Measurements from ENCODE around the gene SCAF4. TPM values are rescaled to one million over a fixed set of nuclear protein-coding genes. Genes with fewer than 3 reads are reported as not detected.

SCAF4 gene
- total and polyA plus RNA-seq, 9 of the 15 experiments (the other 6 are each of a cell fraction or from before 2014, with no cell fraction given) = 2.3 to 55.7 (median 17.2) TPM

DNA sequence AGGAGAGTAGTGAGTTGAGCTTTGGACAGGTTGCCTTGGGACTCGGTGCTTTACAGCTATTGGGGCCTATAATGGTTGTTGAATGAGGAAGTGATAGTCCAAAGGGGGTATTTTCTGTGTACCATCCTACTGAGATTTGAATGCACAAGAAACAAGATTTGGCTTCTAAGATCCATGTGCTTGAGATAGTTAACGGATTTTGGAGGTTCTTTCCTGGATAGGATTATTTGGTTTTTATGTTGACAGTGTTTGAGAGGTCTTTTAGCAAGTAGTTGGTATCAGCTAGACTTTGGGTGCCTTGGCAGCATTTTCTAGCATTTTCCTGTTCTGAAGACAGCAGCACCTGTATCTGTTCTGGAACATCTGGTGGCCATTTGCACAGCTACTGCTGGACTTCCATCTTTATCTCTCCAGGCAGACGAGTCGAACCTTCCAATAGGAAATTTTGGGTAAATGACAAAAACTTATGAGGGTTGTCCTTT lies 3.6 kb upstream of the SCAF4 start (continued):
- TF ChIP-seq GTF2E2 (tag; IDR thresholded peaks at IDR 0.05) (no peak), KAT8 (IDR thresholded peaks at IDR 0.05; ENCODE audit: low read depth) (no peak), ZC3H8 (IDR thresholded peaks at IDR 0.05) (no peak), SPI1 (IDR thresholded peaks at IDR 0.05; ENCODE audit: borderline replicate concordance, low read depth, low read length) (peak; percentile 75), SIN3B (IDR thresholded peaks at IDR 0.05; ENCODE audit: low read depth) (no peak), ATF1 (CRISPR knock-in tag; IDR thresholded peaks at IDR 0.05) (no peak), ATF1 (tag; IDR thresholded peaks at IDR 0.05) (peak; percentile 27; the same call in 1 of the 2 replicates), ZNF175 (CRISPR knock-in tag; IDR thresholded peaks at IDR 0.05; ENCODE audit: low read depth) (peak; percentile 36; the same call in 1 of the 2 replicates), GABPB2 (CRISPR knock-in tag; conservative IDR thresholded peaks at IDR 0.05) (no peak), ZNF165 (CRISPR knock-in tag; IDR thresholded peaks at IDR 0.05; ENCODE audit: borderline replicate concordance) (no peak), MYC (IDR thresholded peaks at IDR 0.05; ENCODE audit: low read depth, low read length) (0 out of 2 replicates have a peak, but pooled peaks have one; percentile 18), MYC (CRISPR knock-in tag; IDR thresholded peaks at IDR 0.05; ENCODE audit: borderline replicate concordance, low read depth) (no peak)
- TF ChIP-seq, protein P1, sequence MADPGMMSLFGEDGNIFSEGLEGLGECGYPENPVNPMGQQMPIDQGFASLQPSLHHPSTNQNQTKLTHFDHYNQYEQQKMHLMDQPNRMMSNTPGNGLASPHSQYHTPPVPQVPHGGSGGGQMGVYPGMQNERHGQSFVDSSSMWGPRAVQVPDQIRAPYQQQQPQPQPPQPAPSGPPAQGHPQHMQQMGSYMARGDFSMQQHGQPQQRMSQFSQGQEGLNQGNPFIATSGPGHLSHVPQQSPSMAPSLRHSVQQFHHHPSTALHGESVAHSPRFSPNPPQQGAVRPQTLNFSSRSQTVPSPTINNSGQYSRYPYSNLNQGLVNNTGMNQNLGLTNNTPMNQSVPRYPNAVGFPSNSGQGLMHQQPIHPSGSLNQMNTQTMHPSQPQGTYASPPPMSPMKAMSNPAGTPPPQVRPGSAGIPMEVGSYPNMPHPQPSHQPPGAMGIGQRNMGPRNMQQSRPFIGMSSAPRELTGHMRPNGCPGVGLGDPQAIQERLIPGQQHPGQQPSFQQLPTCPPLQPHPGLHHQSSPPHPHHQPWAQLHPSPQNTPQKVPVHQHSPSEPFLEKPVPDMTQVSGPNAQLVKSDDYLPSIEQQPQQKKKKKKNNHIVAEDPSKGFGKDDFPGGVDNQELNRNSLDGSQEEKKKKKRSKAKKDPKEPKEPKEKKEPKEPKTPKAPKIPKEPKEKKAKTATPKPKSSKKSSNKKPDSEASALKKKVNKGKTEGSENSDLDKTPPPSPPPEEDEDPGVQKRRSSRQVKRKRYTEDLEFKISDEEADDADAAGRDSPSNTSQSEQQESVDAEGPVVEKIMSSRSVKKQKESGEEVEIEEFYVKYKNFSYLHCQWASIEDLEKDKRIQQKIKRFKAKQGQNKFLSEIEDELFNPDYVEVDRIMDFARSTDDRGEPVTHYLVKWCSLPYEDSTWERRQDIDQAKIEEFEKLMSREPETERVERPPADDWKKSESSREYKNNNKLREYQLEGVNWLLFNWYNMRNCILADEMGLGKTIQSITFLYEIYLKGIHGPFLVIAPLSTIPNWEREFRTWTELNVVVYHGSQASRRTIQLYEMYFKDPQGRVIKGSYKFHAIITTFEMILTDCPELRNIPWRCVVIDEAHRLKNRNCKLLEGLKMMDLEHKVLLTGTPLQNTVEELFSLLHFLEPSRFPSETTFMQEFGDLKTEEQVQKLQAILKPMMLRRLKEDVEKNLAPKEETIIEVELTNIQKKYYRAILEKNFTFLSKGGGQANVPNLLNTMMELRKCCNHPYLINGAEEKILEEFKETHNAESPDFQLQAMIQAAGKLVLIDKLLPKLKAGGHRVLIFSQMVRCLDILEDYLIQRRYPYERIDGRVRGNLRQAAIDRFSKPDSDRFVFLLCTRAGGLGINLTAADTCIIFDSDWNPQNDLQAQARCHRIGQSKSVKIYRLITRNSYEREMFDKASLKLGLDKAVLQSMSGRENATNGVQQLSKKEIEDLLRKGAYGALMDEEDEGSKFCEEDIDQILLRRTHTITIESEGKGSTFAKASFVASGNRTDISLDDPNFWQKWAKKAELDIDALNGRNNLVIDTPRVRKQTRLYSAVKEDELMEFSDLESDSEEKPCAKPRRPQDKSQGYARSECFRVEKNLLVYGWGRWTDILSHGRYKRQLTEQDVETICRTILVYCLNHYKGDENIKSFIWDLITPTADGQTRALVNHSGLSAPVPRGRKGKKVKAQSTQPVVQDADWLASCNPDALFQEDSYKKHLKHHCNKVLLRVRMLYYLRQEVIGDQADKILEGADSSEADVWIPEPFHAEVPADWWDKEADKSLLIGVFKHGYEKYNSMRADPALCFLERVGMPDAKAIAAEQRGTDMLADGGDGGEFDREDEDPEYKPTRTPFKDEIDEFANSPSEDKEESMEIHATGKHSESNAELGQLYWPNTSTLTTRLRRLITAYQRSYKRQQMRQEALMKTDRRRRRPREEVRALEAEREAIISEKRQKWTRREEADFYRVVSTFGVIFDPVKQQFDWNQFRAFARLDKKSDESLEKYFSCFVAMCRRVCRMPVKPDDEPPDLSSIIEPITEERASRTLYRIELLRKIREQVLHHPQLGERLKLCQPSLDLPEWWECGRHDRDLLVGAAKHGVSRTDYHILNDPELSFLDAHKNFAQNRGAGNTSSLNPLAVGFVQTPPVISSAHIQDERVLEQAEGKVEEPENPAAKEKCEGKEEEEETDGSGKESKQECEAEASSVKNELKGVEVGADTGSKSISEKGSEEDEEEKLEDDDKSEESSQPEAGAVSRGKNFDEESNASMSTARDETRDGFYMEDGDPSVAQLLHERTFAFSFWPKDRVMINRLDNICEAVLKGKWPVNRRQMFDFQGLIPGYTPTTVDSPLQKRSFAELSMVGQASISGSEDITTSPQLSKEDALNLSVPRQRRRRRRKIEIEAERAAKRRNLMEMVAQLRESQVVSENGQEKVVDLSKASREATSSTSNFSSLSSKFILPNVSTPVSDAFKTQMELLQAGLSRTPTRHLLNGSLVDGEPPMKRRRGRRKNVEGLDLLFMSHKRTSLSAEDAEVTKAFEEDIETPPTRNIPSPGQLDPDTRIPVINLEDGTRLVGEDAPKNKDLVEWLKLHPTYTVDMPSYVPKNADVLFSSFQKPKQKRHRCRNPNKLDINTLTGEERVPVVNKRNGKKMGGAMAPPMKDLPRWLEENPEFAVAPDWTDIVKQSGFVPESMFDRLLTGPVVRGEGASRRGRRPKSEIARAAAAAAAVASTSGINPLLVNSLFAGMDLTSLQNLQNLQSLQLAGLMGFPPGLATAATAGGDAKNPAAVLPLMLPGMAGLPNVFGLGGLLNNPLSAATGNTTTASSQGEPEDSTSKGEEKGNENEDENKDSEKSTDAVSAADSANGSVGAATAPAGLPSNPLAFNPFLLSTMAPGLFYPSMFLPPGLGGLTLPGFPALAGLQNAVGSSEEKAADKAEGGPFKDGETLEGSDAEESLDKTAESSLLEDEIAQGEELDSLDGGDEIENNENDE (IDR thresholded peaks at IDR 0.05; ENCODE audit: low read depth, low read length) = no peak
- TF ChIP-seq, protein P2, sequence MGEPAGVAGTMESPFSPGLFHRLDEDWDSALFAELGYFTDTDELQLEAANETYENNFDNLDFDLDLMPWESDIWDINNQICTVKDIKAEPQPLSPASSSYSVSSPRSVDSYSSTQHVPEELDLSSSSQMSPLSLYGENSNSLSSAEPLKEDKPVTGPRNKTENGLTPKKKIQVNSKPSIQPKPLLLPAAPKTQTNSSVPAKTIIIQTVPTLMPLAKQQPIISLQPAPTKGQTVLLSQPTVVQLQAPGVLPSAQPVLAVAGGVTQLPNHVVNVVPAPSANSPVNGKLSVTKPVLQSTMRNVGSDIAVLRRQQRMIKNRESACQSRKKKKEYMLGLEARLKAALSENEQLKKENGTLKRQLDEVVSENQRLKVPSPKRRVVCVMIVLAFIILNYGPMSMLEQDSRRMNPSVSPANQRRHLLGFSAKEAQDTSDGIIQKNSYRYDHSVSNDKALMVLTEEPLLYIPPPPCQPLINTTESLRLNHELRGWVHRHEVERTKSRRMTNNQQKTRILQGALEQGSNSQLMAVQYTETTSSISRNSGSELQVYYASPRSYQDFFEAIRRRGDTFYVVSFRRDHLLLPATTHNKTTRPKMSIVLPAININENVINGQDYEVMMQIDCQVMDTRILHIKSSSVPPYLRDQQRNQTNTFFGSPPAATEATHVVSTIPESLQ (CRISPR knock-in tag; IDR thresholded peaks at IDR 0.05) = no peak
- TF ChIP-seq, protein P3, sequence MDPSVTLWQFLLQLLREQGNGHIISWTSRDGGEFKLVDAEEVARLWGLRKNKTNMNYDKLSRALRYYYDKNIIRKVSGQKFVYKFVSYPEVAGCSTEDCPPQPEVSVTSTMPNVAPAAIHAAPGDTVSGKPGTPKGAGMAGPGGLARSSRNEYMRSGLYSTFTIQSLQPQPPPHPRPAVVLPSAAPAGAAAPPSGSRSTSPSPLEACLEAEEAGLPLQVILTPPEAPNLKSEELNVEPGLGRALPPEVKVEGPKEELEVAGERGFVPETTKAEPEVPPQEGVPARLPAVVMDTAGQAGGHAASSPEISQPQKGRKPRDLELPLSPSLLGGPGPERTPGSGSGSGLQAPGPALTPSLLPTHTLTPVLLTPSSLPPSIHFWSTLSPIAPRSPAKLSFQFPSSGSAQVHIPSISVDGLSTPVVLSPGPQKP (CRISPR knock-in tag; IDR thresholded peaks at IDR 0.05) = no peak

All from K562 (cell line).